Measurements from ENCODE around the gene SMCHD1. TPM values are rescaled to one million over a fixed set of nuclear protein-coding genes. Genes with fewer than 3 reads are reported as not detected.
"Not testable (repeated sequence)": the region's sequence is repeated elsewhere in the genome, so short reads cannot be mapped to it uniquely, and the experiment has no call there.

Gene SMCHD1
- total RNA-seq, 1 donor from 2014 or later = 98.4 TPM

DNA sequence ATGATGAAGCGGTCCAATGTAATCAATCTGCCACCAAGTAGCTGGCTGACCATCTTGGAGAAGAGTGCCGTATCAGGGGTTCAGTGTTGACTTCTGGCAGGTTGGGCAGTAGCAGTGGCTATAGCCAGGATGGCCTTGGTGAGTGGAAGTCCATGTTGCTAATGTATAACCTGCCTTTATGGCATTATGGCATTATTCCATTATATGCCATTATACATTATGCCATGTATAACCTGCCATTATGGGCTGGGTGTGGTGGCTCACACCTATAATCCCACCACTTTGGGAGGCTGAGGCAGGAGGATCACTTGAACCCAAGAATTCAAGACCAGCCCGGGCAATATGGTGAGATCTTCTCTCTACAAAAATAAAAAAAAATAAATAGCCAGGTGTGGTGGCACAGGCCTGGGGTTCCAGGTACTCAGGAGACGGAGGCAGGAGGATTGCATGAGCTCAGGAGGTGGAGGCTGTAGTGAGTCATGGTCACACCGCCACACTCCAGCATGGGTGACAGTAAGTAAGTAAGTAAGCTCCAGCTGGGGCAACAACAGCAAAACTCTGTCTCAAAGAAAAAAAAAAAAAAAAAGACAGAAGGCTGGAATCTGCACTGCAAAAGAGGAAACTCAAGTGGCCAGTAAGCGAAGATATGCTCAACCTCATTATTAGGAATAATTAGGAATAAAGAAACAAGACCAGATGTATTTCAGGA lies 166.8 kb downstream of the SMCHD1 start:
- no peaks in the 10 kb centered on the region for H3K4me1 Mint-ChIP-seq
- H3K4me3 Mint-ChIP-seq = no peak overlapping the region
- H3K27me3 Mint-ChIP-seq = peaks cover 14% of the 10 kb centered on the region
- intact Hi-C loops (cut with micrococcal nuclease) = no loop called here
- peak; percentile 45 for DNase-seq
- H3K9me3 Mint-ChIP-seq = peaks cover 13% of the 10 kb centered on the region
- no peak overlapping the region for H3K27ac Mint-ChIP-seq
- no peaks in the 10 kb centered on the region for H3K36me3 Mint-ChIP-seq (ENCODE audit: low read depth)

DNA sequence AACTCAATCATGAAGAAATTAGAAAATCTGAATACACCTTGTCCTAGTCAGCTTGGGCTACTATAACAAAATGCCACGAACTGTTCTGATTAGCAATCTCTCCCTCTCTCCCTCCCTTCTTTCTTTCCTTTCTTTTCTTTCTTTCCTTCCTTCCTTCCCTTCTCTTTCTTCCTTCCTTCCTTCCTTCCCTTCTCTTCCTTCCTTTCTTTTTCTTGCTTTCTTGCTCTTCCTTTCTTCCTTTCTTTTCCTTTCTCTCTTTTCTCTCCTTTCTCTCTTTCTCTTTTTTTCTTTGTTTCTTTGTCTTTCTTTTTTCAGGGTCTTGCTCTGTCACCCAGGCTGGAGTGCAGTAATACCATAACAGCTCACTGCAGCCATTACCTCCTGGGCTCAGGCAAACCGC lies 167.7 kb downstream of the SMCHD1 start:
- Mint-ChIP-seq H3K9me3 (peaks cover 11% of the 10 kb centered on the region), H3K27ac (no peak overlapping the region)

DNA sequence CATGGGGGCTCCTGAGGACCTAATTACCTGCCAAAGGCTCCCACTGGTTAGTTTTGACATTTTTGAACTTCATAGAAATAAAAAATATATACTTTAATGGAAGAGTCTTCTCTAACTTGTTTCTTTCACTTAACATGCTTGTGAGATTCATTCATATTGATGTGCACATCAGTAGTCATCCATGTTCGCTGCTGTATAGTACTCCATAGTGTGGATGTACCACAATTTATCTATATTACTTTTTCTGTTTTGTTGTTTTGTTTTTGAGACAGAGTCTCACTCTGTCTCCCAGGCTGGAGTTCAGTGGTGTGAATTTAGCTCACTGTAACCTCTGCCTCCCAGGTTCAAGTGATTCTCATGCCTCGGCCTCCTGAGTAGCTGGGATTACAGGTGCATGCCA lies 168.4 kb downstream of the SMCHD1 start:
- intact Hi-C loops (cut with micrococcal nuclease) = no loop called here
- H3K27ac Mint-ChIP-seq = no peak overlapping the region
- no peaks in the 10 kb centered on the region for H3K4me1 Mint-ChIP-seq
- H3K4me3 Mint-ChIP-seq = no peak overlapping the region
- peaks cover 9% of the 10 kb centered on the region for H3K27me3 Mint-ChIP-seq
- no peaks in the 10 kb centered on the region for H3K36me3 Mint-ChIP-seq (ENCODE audit: low read depth)
- H3K9me3 Mint-ChIP-seq = peaks cover 7% of the 10 kb centered on the region
- no peak for DNase-seq

More for the DNA sequence above, 167.7 kb downstream of the SMCHD1 start:
- Mint-ChIP-seq H3K4me1 (no peaks in the 10 kb centered on the region), H3K27me3 (peaks cover 13% of the 10 kb centered on the region), H3K4me3 (no peak overlapping the region), H3K36me3 (ENCODE audit: low read depth) (no peaks in the 10 kb centered on the region)
- DNase-seq = peak; percentile 4
- intact Hi-C loops (cut with micrococcal nuclease) = no loop called here

DNA sequence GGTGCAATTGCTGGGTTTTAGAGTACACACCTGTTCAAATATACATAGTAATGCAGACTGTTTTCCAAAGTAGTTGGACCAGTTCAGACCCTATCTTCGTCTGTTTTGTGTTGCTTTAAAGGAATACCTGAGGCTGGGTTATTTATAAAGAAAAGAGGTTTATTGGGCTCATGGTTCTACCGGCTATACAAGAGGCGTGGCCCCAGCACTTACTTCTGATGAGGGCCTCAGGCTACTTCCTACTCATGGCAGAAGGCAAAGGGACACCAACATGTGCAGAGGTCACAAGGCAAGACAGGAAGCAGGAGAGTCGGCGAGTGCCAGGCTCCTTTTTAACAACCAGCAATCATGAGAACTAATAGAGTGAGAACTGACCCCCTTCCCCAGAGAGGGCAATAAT lies 169.3 kb downstream of the SMCHD1 start:
- DNase-seq = peak; percentile 32
- H3K4me3 Mint-ChIP-seq = no peak overlapping the region
- intact Hi-C loops (cut with micrococcal nuclease) = no loop called here
- H3K4me1 Mint-ChIP-seq = no peaks in the 10 kb centered on the region
- peaks cover 6% of the 10 kb centered on the region for H3K27me3 Mint-ChIP-seq
- no peak overlapping the region for H3K27ac Mint-ChIP-seq
- no peaks in the 10 kb centered on the region for H3K36me3 Mint-ChIP-seq (ENCODE audit: low read depth)
- H3K9me3 Mint-ChIP-seq = peaks cover 7% of the 10 kb centered on the region

DNA sequence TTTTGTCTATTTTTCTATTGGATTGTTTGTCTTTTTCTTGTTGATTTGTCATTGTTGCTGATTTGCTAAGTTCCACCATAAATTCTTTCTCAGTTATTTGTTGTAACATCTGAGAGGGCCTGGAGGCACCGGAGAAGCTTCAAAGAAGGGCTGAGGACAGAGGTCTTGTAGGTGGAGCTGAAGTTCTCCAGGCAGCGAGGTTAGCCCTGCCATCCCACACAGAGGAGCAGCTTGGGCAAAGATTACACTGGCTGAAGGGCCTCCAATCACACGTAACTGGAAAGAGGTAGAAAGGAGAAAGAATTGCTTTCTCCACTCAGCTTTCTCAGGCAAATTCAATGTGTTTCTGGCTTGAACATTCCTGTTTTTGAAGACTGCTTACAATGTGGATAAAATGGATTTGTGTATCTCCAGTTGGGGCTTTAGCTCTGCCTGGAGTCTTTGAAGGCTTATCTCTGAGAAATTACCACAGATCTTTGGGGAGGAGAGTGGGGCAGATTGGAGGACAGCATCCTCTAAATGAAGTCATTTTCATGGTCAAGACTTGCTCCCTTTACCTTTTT lies 170.2 kb downstream of the SMCHD1 start:
- Mint-ChIP-seq H3K4me3 (no peak overlapping the region), H3K36me3 (ENCODE audit: low read depth) (no peaks in the 10 kb centered on the region), H3K27ac (no peak overlapping the region), H3K9me3 (peaks cover 7% of the 10 kb centered on the region), H3K4me1 (no peaks in the 10 kb centered on the region), H3K27me3 (peaks cover 8% of the 10 kb centered on the region)
- peak; percentile 31 for DNase-seq
- intact Hi-C loops (cut with micrococcal nuclease) = no loop called here

DNA sequence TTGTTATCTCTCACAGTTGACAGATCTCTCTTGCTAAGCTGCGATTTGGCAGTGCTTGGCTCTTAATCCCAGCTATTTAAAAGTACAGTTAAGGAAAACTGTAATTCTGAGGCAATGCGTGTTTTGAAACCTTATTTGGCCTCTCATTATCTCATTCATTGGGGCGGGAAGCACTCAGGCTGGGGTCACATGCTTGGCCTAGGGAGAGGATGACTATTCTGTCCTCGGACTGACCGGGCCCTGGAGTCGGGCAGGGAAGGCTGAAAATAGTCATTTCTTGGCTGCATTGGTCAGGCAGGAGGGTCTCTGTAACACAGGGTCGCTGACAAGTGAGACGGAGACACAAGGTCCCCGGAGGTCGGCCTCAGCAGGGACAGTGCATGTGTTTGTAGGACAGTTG lies 171.1 kb downstream of the SMCHD1 start:
- DNase-seq = peak; percentile 34
- intact Hi-C loops (cut with micrococcal nuclease) = no loop called here
- H3K4me3 Mint-ChIP-seq = no peak overlapping the region
- no peak overlapping the region for H3K27ac Mint-ChIP-seq
- no peaks in the 10 kb centered on the region for H3K4me1 Mint-ChIP-seq
- no peaks in the 10 kb centered on the region for H3K36me3 Mint-ChIP-seq (ENCODE audit: low read depth)
- H3K27me3 Mint-ChIP-seq = peaks cover 11% of the 10 kb centered on the region
- H3K9me3 Mint-ChIP-seq = peaks cover 7% of the 10 kb centered on the region

DNA sequence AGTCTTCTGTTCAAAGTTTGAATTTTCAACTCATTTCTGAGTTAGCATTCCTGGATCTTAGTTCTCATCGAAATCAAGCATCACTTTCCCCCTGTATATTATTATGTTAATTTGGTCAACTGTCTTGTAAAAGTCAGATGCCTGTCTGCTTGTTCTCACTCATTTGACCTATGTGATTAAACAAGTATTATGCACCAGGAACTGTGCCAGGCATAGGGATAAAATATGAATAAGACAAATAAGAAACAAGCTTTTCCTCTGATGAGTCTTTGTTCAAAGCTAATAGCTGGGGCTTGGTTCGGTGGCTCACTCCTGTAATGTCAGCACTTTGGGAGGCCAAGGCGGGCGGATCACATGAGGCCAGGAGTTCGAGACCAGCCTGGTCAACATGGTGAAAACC lies 171.5 kb downstream of the SMCHD1 start:
- H3K36me3 Mint-ChIP-seq (ENCODE audit: low read depth) = no peaks in the 10 kb centered on the region
- H3K27ac Mint-ChIP-seq = no peak overlapping the region
- H3K9me3 Mint-ChIP-seq = peaks cover 7% of the 10 kb centered on the region
- intact Hi-C loops (cut with micrococcal nuclease) = no loop called here
- no peak for DNase-seq
- no peaks in the 10 kb centered on the region for H3K4me1 Mint-ChIP-seq
- no peak overlapping the region for H3K4me3 Mint-ChIP-seq
- peaks cover 11% of the 10 kb centered on the region for H3K27me3 Mint-ChIP-seq

DNA sequence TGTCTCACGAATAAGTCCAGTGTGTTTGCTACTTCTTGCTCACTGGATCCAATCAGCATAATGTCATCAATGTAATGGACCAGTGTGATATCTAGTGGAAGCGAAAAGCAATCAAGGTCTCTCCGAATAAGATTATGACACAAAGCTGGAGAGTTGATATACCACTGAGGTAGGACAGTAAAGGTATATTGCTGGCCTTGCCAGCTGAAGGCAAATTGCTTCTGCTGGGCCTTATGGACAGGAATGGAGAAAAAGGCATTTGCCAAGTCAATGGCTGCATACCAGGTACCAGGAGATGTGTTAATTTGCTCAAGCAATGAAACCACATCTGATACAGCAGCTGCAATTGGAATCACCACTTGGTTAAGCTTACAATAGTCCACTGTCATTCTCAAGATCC lies 180.6 kb downstream of the SMCHD1 start:
- H3K27me3 Mint-ChIP-seq = peaks cover 11% of the 10 kb centered on the region
- H3K4me3 Mint-ChIP-seq; intact Hi-C loops (cut with micrococcal nuclease); DNase-seq; H3K4me1 Mint-ChIP-seq; H3K36me3 Mint-ChIP-seq (ENCODE audit: low read depth); H3K27ac Mint-ChIP-seq: not testable (repeated sequence)
- peaks cover 25% of the 10 kb centered on the region for H3K9me3 Mint-ChIP-seq

DNA sequence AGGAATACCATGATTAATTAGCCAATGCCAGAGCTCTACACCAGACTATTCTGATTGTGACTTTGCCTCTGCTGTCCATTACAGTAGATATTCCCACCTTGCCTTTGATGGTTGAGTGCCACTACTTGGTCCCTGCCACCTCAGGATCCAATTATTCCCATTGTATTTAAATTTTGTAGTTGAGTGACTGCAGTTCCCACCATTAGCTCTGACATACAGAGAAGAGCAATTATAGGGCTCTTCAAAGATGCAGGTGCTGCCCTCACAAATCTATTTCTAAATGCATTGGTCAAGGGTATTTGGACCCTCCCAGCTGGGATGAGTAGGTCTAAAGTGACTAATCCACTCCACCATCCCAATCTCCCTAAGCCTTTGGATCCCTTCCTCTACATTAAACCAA lies 181.8 kb downstream of the SMCHD1 start:
- not testable (repeated sequence) for H3K36me3 Mint-ChIP-seq (ENCODE audit: low read depth)

DNA sequence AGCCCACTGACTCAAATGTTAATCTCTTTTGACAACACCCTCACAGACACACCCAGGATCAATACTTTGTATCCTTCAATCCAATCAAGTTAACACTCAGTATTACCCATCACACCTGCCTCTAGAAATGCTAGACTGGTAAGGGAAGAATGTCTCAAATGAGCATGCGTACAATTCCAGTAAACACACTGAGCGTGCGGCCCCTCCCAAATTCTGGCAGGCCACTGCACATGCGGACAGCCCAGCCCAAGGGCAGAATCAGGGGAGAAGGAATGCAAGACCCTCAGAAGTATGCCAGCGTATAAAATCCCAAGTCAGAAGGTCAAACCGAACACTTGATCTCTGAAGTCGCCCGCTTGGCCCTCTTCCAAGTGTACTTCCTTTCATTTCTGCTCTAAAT lies 183.7 kb downstream of the SMCHD1 start:
- intact Hi-C loops (cut with micrococcal nuclease) = no loop called here
- no peaks in the 10 kb centered on the region for H3K4me1 Mint-ChIP-seq
- H3K4me3 Mint-ChIP-seq = no peak overlapping the region
- H3K9me3 Mint-ChIP-seq = peaks cover 25% of the 10 kb centered on the region
- H3K27me3 Mint-ChIP-seq = peaks cover 19% of the 10 kb centered on the region
- DNase-seq = no peak
- no peaks in the 10 kb centered on the region for H3K36me3 Mint-ChIP-seq (ENCODE audit: low read depth)
- H3K27ac Mint-ChIP-seq = no peak overlapping the region

More for the DNA sequence above, 181.8 kb downstream of the SMCHD1 start:
- intact Hi-C loops (cut with micrococcal nuclease); H3K27ac Mint-ChIP-seq; DNase-seq; H3K4me1 Mint-ChIP-seq; H3K4me3 Mint-ChIP-seq: not testable (repeated sequence)
- Mint-ChIP-seq H3K9me3 (peaks cover 25% of the 10 kb centered on the region), H3K27me3 (peaks cover 10% of the 10 kb centered on the region)

DNA sequence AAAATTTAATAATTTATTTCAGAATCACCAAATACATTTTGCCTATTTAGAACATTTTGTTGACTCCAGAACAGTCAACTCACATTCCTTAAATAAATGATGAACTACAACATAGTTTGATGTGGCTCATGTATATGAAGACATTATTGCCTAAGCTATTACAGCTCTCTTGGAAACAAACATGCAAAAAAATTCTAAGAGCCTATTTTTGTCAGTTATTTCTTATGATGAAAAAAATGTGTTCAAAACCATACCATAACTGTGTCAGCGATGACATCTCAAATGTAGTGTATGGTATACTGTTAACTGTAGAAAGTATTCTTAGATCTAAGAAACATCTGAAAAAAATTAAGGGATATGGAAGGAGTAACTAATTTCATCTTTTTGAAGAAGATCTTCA lies 185.0 kb downstream of the SMCHD1 start:
- H3K27ac Mint-ChIP-seq = no peak overlapping the region
- peaks cover 31% of the 10 kb centered on the region for H3K27me3 Mint-ChIP-seq
- peaks cover 4% of the 10 kb centered on the region for H3K4me1 Mint-ChIP-seq
- no peaks in the 10 kb centered on the region for H3K36me3 Mint-ChIP-seq (ENCODE audit: low read depth)
- peaks cover 29% of the 10 kb centered on the region for H3K9me3 Mint-ChIP-seq
- DNase-seq = no peak
- intact Hi-C loops (cut with micrococcal nuclease) = loop anchor here (5.0 kb wide), 1 partner anchor 38 kb away; no protein-coding TSS in a partner anchor
- H3K4me3 Mint-ChIP-seq = no peak overlapping the region

DNA sequence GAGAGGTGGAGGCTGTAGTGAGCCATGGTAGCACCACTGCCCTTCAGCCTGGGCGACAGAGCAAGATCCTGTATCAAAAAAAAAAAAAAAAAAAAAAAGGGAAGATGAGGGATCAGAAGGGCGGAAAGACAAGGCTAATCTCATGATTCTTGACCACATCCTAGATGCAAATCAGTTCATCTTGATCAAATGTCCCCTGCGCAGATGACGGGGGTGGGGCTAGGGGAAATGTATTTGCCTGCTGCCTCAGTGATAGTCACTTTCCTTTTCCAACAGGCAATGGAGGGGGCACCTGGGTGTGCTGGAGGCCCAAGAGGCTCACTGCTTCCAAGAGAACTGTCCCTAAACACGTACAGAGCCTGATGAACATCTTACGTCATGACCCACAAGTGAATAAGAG lies 187.6 kb downstream of the SMCHD1 start:
- no peak overlapping the region for H3K4me3 Mint-ChIP-seq
- peaks cover 15% of the 10 kb centered on the region for H3K4me1 Mint-ChIP-seq
- peaks cover 42% of the 10 kb centered on the region for H3K27me3 Mint-ChIP-seq
- DNase-seq = no peak
- peaks cover 15% of the 10 kb centered on the region for H3K9me3 Mint-ChIP-seq
- intact Hi-C loops (cut with micrococcal nuclease) = loop anchor here (5.0 kb wide), 1 partner anchor 41 kb away; no protein-coding TSS in a partner anchor
- no peak overlapping the region for H3K27ac Mint-ChIP-seq
- no peaks in the 10 kb centered on the region for H3K36me3 Mint-ChIP-seq (ENCODE audit: low read depth)

DNA sequence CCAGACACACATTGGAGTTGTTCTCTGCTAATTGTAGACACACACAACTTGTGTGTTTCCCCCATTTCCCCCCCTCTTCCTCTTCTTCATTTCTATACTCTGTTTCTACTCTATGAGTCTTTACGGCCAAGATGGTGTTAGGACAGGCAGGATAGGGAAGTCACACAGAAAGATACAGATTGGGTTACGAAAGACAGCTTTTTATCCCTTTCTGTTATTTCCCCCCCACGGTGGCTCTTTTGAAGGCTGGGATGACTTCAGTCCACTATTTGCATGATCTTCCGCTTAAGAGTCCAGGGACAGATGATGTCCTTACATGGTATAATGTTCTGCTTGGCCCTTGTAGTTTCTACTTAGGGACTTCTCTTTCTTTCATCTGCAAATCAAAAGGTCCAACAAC lies 189.6 kb downstream of the SMCHD1 start:
- Mint-ChIP-seq H3K4me3 (no peak overlapping the region), H3K4me1 (peaks cover 27% of the 10 kb centered on the region), H3K27ac (peak overlapping the region; percentile 56), H3K36me3 (ENCODE audit: low read depth) (no peaks in the 10 kb centered on the region), H3K9me3 (peaks cover 4% of the 10 kb centered on the region), H3K27me3 (peaks cover 45% of the 10 kb centered on the region)
- DNase-seq = no peak
- intact Hi-C loops (cut with micrococcal nuclease) = loop anchor here (5.0 kb wide), 3 partner anchors 158 to 402 kb away; partner anchors contain the start of genes METTL4, MYL12A and NDC80

DNA sequence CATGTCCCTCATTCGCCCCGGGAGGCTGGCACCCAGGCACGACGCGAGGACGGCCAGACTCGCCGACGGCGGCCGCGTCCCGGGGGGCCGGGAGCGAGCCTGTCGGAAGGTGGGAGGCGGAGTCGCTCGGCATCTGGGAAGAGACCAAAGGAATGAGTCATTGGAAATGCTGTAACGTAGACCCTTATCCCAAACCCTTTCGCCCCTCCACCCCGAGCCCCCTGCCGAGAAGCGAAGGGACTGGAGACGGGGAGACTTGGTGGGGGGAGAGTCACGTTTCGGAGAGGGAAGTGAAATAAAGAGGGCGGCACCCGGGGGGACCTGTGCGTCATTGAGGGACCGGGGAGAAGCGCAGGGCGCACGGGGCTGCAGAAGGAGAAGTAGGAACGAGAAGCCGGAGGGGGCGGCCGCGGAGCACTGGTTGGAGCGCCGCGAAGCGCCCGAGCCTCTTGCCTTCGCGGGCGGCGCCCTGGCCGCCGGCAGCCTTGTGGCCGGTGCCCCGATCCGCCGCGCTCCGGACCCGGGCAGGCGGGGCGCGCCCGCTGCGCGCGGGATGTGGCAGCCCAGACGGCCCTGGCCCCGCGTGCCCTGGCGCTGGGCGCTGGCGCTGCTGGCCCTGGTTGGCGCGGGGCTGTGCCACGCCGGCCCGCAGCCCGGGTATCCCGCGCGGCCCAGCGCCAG lies 191.2 kb downstream of the SMCHD1 start, which contains the start of gene EMILIN2:
TSS of gene EMILIN2 (plus strand) at position 371 of the 681 bp plus-strand sequence. CDS start at position 554, 183 bp downstream.
- peaks cover 49% of the 10 kb centered on the region for H3K27me3 Mint-ChIP-seq
- peak; percentile 80 for DNase-seq
- H3K4me1 Mint-ChIP-seq = peaks cover 36% of the 10 kb centered on the region
- intact Hi-C loops (cut with micrococcal nuclease) = loop anchor here (1.0 to 5.0 kb wide), 4 partner anchors 60 to 401 kb away; partner anchors contain the start of genes METTL4, MYL12A and NDC80
- peaks cover 4% of the 10 kb centered on the region for H3K9me3 Mint-ChIP-seq
- H3K36me3 Mint-ChIP-seq (ENCODE audit: low read depth) = peaks cover 3% of the 10 kb centered on the region
- peak within 1 kb of the TSS; percentile 89 for H3K27ac Mint-ChIP-seq
- peak within 1 kb of the TSS; percentile 88 for H3K4me3 Mint-ChIP-seq

All from activated CD4-positive, alpha-beta T cell treated with anti-CD3 and anti-CD28 coated beads, Interleukin-2, amount 10 ng/mL, durations not matched to agents 24 days and 14 days (primary cell).